SH-SY5Y (cell line): ENCODE results near the gene XYLT1.

Experiments
- GATA2 ChIP-seq: IDR thresholded peaks from 2 replicates; pipeline ENCODE4 v1.6.1; 2011; ENCODE audit warnings: mild to moderate bottlenecking, low read depth, low read length
- GATA3 ChIP-seq: IDR thresholded peaks from 2 replicates; pipeline ENCODE4 v1.6.1; 2011; ENCODE audit warnings: low read depth, mild to moderate bottlenecking, low read length, moderate library complexity

DNA sequence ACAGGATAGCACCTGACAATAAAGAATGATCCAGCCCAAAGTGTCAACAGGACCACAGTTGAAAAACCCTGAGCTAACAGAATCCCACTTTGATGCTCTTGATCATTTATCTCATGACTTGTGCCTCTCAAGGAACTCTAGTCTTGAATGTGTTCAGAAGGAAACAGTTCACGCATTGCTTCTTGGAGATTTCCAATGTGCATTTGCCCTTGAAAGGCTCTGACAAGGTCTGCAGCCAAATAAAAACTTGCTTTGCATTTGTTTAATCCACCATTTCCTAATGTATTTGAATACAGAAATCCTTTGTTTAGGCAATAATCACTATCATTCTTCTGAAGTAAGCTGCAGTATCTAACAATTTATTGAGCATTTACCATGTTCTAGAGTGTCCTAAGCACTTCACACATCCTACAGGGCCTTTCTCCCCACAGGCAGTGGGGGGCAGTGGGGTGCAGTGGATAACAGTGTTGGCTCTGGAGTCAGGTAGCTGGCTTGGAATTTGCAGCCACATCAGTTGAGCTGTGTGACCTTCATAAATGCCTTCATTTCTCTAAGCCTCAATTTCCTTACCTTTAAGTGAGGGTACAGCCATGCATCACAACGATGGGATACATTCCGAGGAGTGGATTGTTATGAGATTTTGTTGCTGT, 239.7 kb downstream of the XYLT1 start:
- TF ChIP-seq GATA2 (no peak), GATA3 (no peak)
